Suppressor macrophage treated with lipopolysaccharide for 4 hours (primary cell): ENCODE data around the gene WWC1.
A peak's percentile ranks its signal among the peaks of the same experiment; 100 is the strongest.

Experiments
- DNase-seq: peaks from one replicate; pipeline ENCODE4 v3.0.0-alpha.2; 2020

The WWC1 gene

GRCh38 chr5:168291342-168291963 is at the start of gene WWC1:
WWC1 (plus strand) TSS chr5:168291645; CDS start chr5:168292153, 508 bp downstream.
- DNase-seq: peak; percentile 36

GRCh38 chr5:168244838-168245559 is 46.4 kb upstream of the WWC1 start:
- DNase-seq: no peak

- DNase-seq: no peak
Observed at GRCh38 chr5:168249923-168250322, 41.5 kb upstream of the WWC1 start.

DNA sequence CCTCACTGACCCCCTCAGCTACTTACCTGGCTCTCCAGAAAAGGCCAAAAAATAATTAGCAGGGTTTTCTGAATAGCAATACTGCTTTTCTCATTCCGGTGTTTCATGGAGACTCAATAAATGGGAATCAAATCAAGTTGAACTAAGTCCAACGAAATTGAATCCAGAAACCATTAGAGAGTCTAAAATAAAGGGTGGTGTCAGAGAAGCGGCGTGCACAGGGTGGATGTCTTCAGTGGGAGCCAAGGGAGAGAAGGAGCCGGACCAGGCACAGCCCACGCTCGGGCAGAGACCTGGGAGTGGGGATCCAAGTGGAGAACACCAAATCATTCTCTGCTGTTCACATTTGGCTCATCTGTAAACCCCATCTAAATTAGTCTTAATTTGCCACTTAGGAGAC is 40.2 kb upstream of the WWC1 start:
- DNase-seq: no peak

GRCh38 chr5:168254013-168254693 is 37.3 kb upstream of the WWC1 start:
- no peak for DNase-seq

- no peak for DNase-seq
Observed at GRCh38 chr5:168260353-168261226, 30.9 kb upstream of the WWC1 start.

DNA sequence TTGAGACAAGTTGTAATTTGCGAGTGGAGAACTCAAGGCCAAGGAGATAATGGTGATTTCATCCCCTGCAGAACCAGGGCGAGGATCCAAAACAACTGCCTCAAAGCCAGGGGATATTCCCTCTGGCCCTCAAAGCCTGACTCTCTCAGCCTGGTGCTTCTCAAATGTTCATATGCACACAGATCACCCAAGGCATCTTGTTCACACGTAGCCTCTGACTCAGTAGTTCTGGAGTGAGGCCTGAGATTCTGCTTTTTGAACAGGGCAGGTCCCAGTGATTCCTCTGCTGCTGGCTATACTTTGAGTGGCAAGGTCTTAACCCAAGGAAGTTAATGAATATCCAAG is 30.2 kb upstream of the WWC1 start:
- DNase-seq: no peak

GRCh38 chr5:168262042-168262743 is 29.3 kb upstream of the WWC1 start:
- DNase-seq: no peak

DNA sequence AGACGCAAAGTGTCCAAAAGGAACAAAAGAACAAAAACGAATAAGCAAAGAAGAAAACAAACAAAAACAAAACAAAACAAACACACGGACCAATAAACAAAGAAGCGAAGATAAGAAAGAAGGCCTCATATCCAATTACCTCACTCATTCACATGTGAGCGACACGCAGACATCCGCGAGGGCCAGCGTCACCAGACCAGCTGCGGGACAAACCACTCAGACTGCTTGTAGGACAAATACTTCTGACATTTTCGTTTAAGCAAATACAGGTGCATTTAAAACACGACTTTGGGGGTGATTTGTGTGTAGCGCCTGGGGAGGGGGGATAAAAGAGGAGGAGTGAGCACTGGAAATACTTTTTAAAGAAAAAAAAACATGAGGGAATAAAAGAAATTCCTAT is 28.3 kb upstream of the WWC1 start:
- DNase-seq: no peak

DNA sequence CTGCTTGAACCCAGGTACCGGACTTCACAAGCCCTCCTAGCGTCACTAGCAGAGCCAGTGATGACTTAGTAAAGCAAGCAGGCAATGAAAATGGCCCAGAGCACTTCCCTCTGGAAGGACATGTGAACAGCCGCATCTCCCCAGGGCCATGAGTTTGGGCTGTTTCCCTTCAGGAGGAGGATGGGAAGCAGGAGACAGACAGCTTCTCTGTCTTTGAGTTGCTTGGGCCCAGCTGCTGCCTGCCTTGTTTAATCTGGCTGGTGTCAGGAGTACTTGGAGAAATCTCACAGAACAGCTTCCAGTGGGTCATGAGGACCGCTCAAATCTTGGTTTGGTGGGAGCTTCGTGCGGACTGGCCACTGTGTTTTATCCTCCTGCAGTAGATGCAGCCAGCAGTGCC is 25.4 kb upstream of the WWC1 start:
- no peak for DNase-seq

DNA sequence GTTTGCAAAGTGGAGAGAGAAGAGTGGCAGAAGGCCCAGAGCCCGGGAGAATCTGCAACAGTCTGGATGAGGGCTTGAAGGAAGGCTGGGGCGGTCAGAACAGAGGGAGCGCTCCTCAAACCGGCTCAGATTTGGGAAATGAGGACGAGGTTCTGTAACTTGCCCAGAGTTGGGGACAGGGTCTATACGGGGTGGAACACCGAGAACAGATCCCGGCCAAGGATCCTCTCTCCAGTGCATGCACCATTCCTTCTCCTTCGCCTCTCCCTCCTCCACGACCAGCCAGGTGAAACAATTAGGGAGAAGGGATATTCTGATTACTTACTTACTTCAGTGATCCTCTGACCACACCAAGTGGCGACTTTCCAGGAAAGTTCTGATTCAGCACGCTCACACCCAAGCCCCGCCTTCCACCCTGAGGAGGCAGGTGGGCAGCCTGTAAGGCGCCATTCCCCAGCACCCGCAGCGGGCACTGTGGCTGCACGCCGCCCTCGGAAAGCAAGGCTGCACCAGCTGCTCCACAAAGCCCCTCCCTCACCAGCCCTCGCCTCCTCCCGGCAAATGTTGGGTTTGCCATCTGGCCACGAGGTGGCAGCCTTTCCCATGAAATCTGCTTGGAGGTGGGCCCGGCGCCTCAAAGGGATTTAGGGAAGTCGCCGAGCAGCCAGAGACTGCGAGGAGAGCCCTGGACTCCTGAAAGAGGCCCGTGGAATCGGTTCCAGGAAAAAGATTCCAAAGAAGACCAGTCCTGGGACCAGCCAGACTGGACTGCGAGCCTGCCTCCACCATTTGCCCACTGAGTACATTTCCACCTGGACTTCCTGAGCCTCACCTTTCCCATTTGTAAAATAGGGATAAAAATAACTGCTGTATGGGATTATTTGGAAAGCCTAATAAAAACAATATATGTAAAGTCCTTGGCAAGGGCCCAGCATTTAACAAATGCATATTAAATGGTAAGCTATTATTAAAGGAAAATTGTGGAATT is 22.2 kb upstream of the WWC1 start:
- peak; percentile 86 for DNase-seq

- no peak for DNase-seq
Observed at GRCh38 chr5:168269937-168270330, 21.5 kb upstream of the WWC1 start.

DNA sequence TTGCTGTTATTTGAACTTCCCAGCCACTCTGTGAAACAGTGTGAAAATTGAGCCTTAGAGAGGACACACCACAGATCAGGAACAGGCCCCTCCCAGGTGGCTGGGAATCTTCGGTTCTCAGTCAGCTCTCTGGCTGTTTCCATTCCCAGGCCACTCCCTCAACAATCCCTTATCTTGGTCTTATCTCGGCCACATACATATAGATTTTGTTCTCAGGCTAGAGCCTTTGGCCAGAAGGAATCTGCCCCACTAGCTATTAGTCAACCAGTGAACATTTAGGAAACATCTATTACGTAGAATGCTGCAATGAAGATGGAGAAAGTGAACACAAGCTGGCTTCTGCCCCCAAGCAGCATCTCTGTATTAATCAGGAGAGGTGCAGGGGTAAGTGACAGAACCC is 21.0 kb upstream of the WWC1 start:
- DNase-seq: no peak

GRCh38 chr5:168273056-168273980 is 18.1 kb upstream of the WWC1 start:
- no peak for DNase-seq

GRCh38 chr5:168274406-168274805 is 17.0 kb upstream of the WWC1 start:
- no peak for DNase-seq

DNA sequence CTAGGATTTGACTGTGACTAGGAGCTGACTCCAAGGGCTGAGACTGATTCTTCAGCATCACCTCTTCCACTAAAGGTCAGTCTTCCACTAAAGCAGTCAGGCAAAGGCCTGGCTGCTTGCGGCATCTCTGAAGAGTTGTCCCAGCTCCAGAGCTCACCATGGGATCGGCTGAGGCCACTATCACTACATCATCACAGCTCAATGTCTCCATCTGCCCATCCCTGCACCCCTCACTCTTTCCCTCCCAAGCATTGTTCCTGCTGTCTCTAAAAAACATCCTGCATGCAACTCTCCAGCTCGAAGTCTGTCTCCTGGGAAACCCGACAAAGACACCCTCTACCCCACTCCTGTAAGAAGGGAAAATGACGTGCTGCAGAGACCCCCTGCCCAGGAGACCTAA is 15.5 kb upstream of the WWC1 start:
- DNase-seq: no peak

GRCh38 chr5:168282120-168282519 is 9.3 kb upstream of the WWC1 start:
- peak; percentile 76 for DNase-seq

- DNase-seq: no peak
Observed at GRCh38 chr5:168284809-168285208, 6.6 kb upstream of the WWC1 start.

- DNase-seq: no peak
Observed at GRCh38 chr5:168285696-168286095, 5.7 kb upstream of the WWC1 start.

DNA sequence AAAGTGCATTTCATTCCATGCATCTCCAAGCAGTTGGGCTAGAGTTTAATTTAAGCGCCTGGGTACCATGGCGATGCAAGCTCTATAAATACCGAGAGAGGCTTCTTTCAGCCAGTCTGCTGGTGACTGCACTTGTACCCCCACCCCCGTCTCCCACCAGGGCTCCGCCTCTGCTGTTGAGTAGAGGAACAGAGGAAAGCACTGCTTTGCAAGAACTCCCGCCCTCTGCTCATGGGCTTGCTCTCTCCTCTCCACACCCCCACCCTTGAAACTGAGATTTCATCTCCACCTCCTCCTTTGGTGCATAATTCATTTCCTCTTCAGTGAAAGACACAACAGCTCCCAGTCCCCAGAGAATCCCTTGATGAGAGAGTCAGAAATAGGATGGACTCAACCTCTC is 5.1 kb upstream of the WWC1 start:
- DNase-seq: peak; percentile 15
